SK-N-SH (cell line): ENCODE results near the gene GALT. TPM values are rescaled to one million over a fixed set of nuclear protein-coding genes. Genes with fewer than 3 reads are reported as not detected.

Experiments
- CTCF ChIA-PET: fragments of 300-600, 350-600 bp; formaldehyde crosslinking; extraction: SDS; loops from one replicate; lab custom pipeline; 2021; lab: Yijun Ruan, JAX
- POLR2A ChIA-PET: fragments of 350-600 bp; sonication (Branson Sonifier 250); formaldehyde crosslinking; extraction: SDS; loops from one replicate; lab custom pipeline; 2020; ENCODE audit warnings: antibody characterized with exemption, inconsistent platforms; lab: Yijun Ruan, JAX
- DNase-seq: peaks from one replicate; pipeline ENCODE4 v3.0.0; 2012
- H2AFZ ChIP-seq: fragments of 200-600 bp; sonication (generic); 2 replicates; pipeline ENCODE4 v1.8.1; 2016; ENCODE audit warnings: antibody characterized with exemption, mild to moderate bottlenecking, low read depth
- H3F3A ChIP-seq: fragments of 200-600 bp; sonication (generic); replicated peaks from 2 replicates; pipeline ENCODE3; 2016; ENCODE audit warnings: antibody characterized with exemption, mild to moderate bottlenecking; ENCODE audit not compliant: insufficient read depth
- H3K27ac ChIP-seq, 2 experiments: fragments of 200-500 bp in 1 of 2; fragments of 200-600 bp in 1 of 2; sonication (Bioruptor generic) in 1 of 2; sonication (generic), shearing (Covaris generic) in 1 of 2; 2 replicates each; pipeline versions ENCODE4 v1.5.1 to v1.6.1; 2014 to 2016; ENCODE audit warnings: low read depth in 2 of 2, inconsistent platforms in 1 of 2, low read length in 1 of 2, mild to moderate bottlenecking in 1 of 2, mixed read lengths in 1 of 2
- H3K27me3 ChIP-seq: fragments of 200-600 bp; sonication (generic), shearing (Covaris generic); 2 replicates; pipeline ENCODE4 v1.6.1; 2016; ENCODE audit warnings: mixed run types; ENCODE audit not compliant: insufficient read depth
- H3K36me3 ChIP-seq, 2 experiments: fragments of 200-500 bp in 1 of 2; fragments of 200-600 bp in 1 of 2; sonication (Bioruptor generic) in 1 of 2; sonication (generic) in 1 of 2; replicated peaks in 1 of 2; 2 replicates each; pipeline versions ENCODE3 to v1.5.1; 2014 to 2016; ENCODE audit warnings: low read length in 1 of 2, mild to moderate bottlenecking in 1 of 2; ENCODE audit not compliant: insufficient read depth in 2 of 2, control insufficient read depth in 1 of 2
- H3K4me1 ChIP-seq, 2 experiments: fragments of 200-500 bp in 1 of 2; fragments of 200-600 bp in 1 of 2; sonication (Bioruptor generic) in 1 of 2; sonication (generic), shearing (Covaris generic) in 1 of 2; 2 replicates each; pipeline versions ENCODE4 v1.5.1 to v1.6.1; 2014 to 2016; ENCODE audit warnings: low read depth in 1 of 2, low read length in 1 of 2, mixed run types in 1 of 2; ENCODE audit not compliant: insufficient read depth in 2 of 2, control insufficient read depth in 1 of 2
- H3K4me2 ChIP-seq: fragments of 200-600 bp; sonication (generic), shearing (Covaris generic); 2 replicates; pipeline ENCODE4 v1.6.1; 2017; ENCODE audit warnings: mixed run types
- H3K4me3 ChIP-seq, 2 experiments: fragments of 200-500 bp in 1 of 2; fragments of 200-600 bp in 1 of 2; sonication (Bioruptor generic) in 1 of 2; sonication (generic), shearing (Covaris generic) in 1 of 2; 2 replicates each; pipeline versions ENCODE4 v1.5.1 to v1.8.1; 2014 to 2016; ENCODE audit warnings: low read depth in 2 of 2, inconsistent platforms in 1 of 2, low read length in 1 of 2, mild to moderate bottlenecking in 1 of 2, mixed read lengths in 1 of 2, moderate library complexity in 1 of 2
- H3K79me2 ChIP-seq: fragments of 200-600 bp; sonication (generic); 2 replicates; pipeline ENCODE4 v1.8.1; 2017; ENCODE audit warnings: mild to moderate bottlenecking; ENCODE audit not compliant: insufficient read depth
- H3K9ac ChIP-seq: fragments of 200-600 bp; sonication (generic); 2 replicates; pipeline ENCODE4 v1.6.1; 2017; ENCODE audit warnings: mixed run types
- H3K9me2 ChIP-seq: fragments of 200-600 bp; sonication (generic); 2 replicates; pipeline ENCODE4 v1.6.1; 2017; ENCODE audit warnings: mixed run types
- H3K9me3 ChIP-seq: fragments of 200-600 bp; sonication (generic); 2 replicates; pipeline ENCODE4 v1.6.1; 2017; ENCODE audit warnings: mixed run types, mild to moderate bottlenecking, moderate library complexity
- H4K20me1 ChIP-seq: fragments of 200-600 bp; sonication (generic); 2 replicates; pipeline ENCODE4 v1.6.1; 2017; ENCODE audit warnings: mild to moderate bottlenecking, mixed run types; ENCODE audit not compliant: insufficient read depth
- CHD2 ChIP-seq: fragments of 150-350 bp; IDR thresholded peaks from 2 replicates; pipeline ENCODE4 v1.6.1; 2018; ENCODE audit warnings: low read length; ENCODE audit not compliant: partially characterized antibody
- ELF1 ChIP-seq: IDR thresholded peaks from 2 replicates; pipeline ENCODE4 v1.4.0; 2012
- FOXM1 ChIP-seq: IDR thresholded peaks from 2 replicates; pipeline ENCODE4 v1.4.0; 2012; ENCODE audit warnings: low read depth, mild to moderate bottlenecking
- GABPA ChIP-seq: IDR thresholded peaks from 2 replicates; pipeline ENCODE4 v1.4.0; 2012; ENCODE audit warnings: low read depth, mild to moderate bottlenecking
- MEF2A ChIP-seq: IDR thresholded peaks from 2 replicates; pipeline ENCODE4 v1.4.0; 2012; ENCODE audit warnings: low read depth, borderline replicate concordance
- NFIC ChIP-seq: IDR thresholded peaks from 2 replicates; pipeline ENCODE4 v1.4.0; 2012; ENCODE audit warnings: borderline replicate concordance
- NRF1 ChIP-seq: IDR thresholded peaks from 2 replicates; pipeline ENCODE4 v1.6.1; 2012; ENCODE audit warnings: low read depth, mild to moderate bottlenecking, low read length
- PBX3 ChIP-seq: IDR thresholded peaks from 2 replicates; pipeline ENCODE4; 2012
- POLR2AphosphoS5 ChIP-seq: IDR thresholded peaks from 2 replicates; pipeline ENCODE4 v1.6.1; 2012; ENCODE audit warnings: low read depth, low read length
- RAD21 ChIP-seq: IDR thresholded peaks from 2 replicates; pipeline ENCODE4 v1.6.1; 2012; ENCODE audit warnings: mild to moderate bottlenecking, low read length
- RCOR1 ChIP-seq: fragments of 150-350 bp; IDR thresholded peaks from 2 replicates; pipeline ENCODE4 v1.6.1; 2017; ENCODE audit warnings: antibody characterized with exemption, low read length
- REST ChIP-seq: IDR thresholded peaks from 2 replicates; pipeline ENCODE4 v1.6.1; 2012; ENCODE audit warnings: mild to moderate bottlenecking, low read depth, low read length, moderate library complexity
- RFX5 ChIP-seq: IDR thresholded peaks from 2 replicates; pipeline ENCODE4 v1.6.1; 2012; ENCODE audit warnings: mild to moderate bottlenecking, improper control_type of control experiment, low read length
- SMC3 ChIP-seq: IDR thresholded peaks from 2 replicates; pipeline ENCODE4 v1.6.1; 2012; ENCODE audit warnings: low read depth, low read length, improper control_type of control experiment
- TCF12 ChIP-seq: IDR thresholded peaks from 2 replicates; pipeline ENCODE4 v1.4.0; 2012
- TEAD4 ChIP-seq: IDR thresholded peaks from 2 replicates; pipeline ENCODE4 v1.4.0; 2012; ENCODE audit warnings: mild to moderate bottlenecking, borderline replicate concordance; ENCODE audit not compliant: insufficient read depth
- USF1 ChIP-seq: IDR thresholded peaks from 2 replicates; pipeline ENCODE4 v1.4.0; 2012; ENCODE audit warnings: low read depth, borderline replicate concordance
- YY1 ChIP-seq: IDR thresholded peaks from 2 replicates; pipeline ENCODE4 v1.4.0; 2012; ENCODE audit warnings: low read depth, mild to moderate bottlenecking
- ZBTB33 ChIP-seq: IDR thresholded peaks from 2 replicates; pipeline ENCODE4 v1.4.0; 2012; ENCODE audit warnings: low read depth, borderline replicate concordance
- WGBS: methylation state at CpG from one replicate; pipeline ENCODE4 v1.1.6; 2017; ENCODE audit warnings: low lambda C conversion rate; 5-methylcytosine and 5-hydroxymethylcytosine counted together
- polyA plus RNA-seq, 3 experiments: library from polyadenylated mRNA; depleted of rRNA; stranded (reverse); fragments of >200 nt; gene quantifications; 2 replicates each; pipeline ENCODE4 v1.2.3, GENCODE V29; 2012

The GALT gene
- polyA plus RNA-seq, 1 of the 3 experiments (the other 2 are of a cell fraction) = 45.9 TPM

GRCh38 chr9:34669809-34670562 lies 23.5 kb downstream of the GALT start:
- CTCF ChIA-PET = interaction anchor here (1.2 to 1.6 kb wide), 4 partner anchors 15 to 36 kb away, joined by 3 to 8 read pairs (median 4); no protein-coding TSS in a partner anchor
- no peak overlapping the region for H3K4me3 ChIP-seq
- 92% methylated on average over 5 of the region's 5 CpGs for WGBS
- H3K4me2 ChIP-seq = no peak overlapping the region
- no peak overlapping the region for H2AFZ ChIP-seq
- H4K20me1 ChIP-seq = no peaks in the 10 kb centered on the region
- H3K9ac ChIP-seq = no peak overlapping the region
- peaks cover 3% of the 10 kb centered on the region for H3F3A ChIP-seq
- POLR2A ChIA-PET = no interaction called here
- no peak overlapping the region for H3K27ac ChIP-seq
- no peaks in the 10 kb centered on the region for H3K9me3 ChIP-seq
- peaks cover 3% of the 10 kb centered on the region in 2 experiments; a peak in 2 of 4 replicates for H3K4me1 ChIP-seq
- TF ChIP-seq PBX3 (no peak), TCF12 (no peak), RFX5 (no peak), CHD2 (no peak), TEAD4 (no peak), POLR2AphosphoS5 (no peak; the same call in 1 of the 2 replicates), REST (no peak), RCOR1 (no peak), MEF2A (no peak), RAD21 (no peak), SMC3 (no peak), FOXM1 (no peak), YY1 (no peak), NRF1 (no peak), ELF1 (no peak), ZBTB33 (no peak), NFIC (no peak), GABPA (no peak), USF1 (no peak)
- peaks cover 20% of the 10 kb centered on the region; the same call in 1 of the 2 replicates for H3K79me2 ChIP-seq
- peaks cover 0 to 2% of the 10 kb centered on the region in 2 experiments for H3K36me3 ChIP-seq
- no peaks in the 10 kb centered on the region for H3K27me3 ChIP-seq
- H3K9me2 ChIP-seq = no peaks in the 10 kb centered on the region
- DNase-seq = no peak
